GM12864 (cell line): ENCODE measurements around the gene ADAM19.

Source experiments
- DNase-seq: peaks from one replicate; pipeline ENCODE4 v3.0.0-alpha.2; 2011; ENCODE audit warnings: low read depth
- H3K4me3 ChIP-seq: 2 replicates; pipeline ENCODE4 v1.5.1; 2011; ENCODE audit warnings: mild to moderate bottlenecking, low read depth, low read length, control low read depth
- TF ChIP-seq, protein P1 (sequence below): IDR thresholded peaks from 2 replicates; pipeline ENCODE4 v1.5.1; 2011; ENCODE audit warnings: low read depth, mild to moderate bottlenecking, moderate library complexity, low read length, control low read depth, inconsistent platforms; ENCODE audit errors: missing control alignments

ADAM19 gene

DNA sequence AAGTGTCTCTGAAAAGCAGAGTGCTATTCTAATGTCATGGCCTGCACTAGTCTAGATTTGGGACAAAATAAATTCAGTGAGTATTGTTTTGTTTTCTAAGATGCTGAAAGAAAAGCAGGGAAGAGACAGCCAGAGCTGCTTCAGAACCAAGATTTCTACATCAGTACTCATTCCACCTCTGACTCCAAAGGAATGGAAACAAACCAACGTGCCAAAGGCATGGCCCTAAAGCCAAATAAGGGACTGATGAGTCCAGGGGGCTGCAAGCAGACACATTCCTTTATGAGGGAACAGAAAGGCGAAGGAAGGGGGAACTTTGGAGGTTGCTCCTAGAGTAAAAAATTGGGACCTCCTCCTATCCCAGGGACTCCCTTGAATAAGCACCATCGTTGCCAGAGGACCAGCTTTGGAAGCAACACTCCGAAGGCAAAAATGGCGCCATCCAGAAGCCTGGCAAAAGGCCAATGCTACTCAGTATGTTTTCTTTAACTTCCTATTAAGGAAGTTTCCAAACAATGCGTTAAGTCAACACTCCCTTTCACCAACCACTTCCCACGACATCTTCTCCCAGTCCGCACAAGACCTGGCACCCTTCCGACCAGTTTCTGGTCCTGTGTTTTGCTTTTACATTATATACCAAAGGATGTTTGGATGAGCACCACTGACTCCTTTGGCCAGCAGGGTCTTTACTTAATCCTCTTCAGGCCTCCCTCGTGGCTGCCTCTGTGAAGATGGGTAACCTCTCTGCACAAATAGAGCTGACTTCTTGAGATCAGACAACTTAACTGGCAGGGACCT lies 31.6 kb downstream of the ADAM19 start:
- TF ChIP-seq, protein P1, sequence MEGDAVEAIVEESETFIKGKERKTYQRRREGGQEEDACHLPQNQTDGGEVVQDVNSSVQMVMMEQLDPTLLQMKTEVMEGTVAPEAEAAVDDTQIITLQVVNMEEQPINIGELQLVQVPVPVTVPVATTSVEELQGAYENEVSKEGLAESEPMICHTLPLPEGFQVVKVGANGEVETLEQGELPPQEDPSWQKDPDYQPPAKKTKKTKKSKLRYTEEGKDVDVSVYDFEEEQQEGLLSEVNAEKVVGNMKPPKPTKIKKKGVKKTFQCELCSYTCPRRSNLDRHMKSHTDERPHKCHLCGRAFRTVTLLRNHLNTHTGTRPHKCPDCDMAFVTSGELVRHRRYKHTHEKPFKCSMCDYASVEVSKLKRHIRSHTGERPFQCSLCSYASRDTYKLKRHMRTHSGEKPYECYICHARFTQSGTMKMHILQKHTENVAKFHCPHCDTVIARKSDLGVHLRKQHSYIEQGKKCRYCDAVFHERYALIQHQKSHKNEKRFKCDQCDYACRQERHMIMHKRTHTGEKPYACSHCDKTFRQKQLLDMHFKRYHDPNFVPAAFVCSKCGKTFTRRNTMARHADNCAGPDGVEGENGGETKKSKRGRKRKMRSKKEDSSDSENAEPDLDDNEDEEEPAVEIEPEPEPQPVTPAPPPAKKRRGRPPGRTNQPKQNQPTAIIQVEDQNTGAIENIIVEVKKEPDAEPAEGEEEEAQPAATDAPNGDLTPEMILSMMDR = no peak
- no peak for DNase-seq
- H3K4me3 ChIP-seq = no peak overlapping the region

DNA sequence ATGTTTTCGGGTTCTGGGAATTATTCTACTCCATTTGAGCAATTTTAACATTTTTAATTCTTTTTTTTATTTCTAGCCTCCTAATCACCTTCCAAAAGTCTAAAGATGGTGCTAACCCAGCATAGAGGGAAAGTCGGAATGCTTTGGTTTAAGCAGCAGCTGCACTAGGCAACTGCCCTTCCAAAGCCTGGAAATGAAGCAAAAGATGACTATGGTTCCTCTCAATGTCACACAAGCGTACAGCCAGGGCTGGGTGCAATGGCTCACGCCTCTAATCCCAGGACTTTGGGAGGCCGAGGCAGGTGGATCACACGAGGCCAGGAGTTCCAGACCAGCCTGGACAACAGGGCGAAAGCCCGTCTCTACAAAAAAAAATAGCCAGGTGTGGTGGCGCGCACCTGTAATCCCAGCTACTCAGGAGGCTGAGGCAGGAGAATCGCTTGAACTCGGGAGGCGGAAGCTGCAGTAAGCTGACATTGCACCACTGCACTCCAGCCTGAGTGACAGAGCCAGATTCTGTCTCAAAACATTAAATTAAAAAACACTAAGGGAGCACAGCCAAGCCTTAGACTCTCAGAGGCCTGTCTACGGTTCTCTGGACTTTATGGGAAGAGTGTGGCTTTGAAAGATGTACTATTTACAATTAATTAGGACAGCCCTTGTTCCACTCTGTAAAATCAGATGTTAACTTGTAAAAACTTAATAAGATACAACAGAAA lies 33.1 kb downstream of the ADAM19 start:
- no peak overlapping the region for H3K4me3 ChIP-seq
- TF ChIP-seq, protein P1 = no peak
- DNase-seq = no peak

DNA sequence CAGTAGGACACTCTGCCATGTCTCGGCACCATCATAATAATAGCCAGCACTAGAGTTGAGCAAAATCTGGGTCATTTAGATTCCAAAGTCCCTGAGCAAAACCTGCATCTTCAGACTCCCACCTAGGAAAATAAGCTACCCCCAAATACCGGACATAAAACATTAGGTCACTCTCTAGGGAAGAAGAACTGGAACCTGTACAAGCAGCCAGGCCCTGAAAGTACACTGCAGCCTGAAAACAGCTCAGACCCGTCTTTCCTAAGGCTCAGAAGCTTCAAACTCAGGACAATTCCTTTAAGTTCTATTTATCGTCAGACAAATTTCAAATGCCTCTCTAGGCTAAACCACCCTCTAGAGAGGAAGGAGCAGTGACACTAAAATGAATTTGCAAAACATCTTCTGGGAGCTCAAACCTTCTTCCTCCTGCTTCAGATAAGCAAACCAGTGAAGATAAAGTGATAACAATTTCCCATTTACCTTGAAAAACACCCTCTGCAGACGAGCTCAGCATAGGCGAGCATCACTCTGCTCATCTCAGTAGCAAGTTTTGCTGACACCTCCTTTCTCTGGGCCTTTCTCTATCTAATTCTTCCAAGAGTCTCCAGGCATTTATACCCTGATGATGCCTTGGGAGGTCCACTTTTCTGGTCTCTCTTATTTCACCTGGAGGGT lies 34.0 kb downstream of the ADAM19 start:
- TF ChIP-seq, protein P1 = no peak
- H3K4me3 ChIP-seq = peak overlapping the region; percentile 46; the same call in 1 of the 2 replicates
- DNase-seq = no peak

DNA sequence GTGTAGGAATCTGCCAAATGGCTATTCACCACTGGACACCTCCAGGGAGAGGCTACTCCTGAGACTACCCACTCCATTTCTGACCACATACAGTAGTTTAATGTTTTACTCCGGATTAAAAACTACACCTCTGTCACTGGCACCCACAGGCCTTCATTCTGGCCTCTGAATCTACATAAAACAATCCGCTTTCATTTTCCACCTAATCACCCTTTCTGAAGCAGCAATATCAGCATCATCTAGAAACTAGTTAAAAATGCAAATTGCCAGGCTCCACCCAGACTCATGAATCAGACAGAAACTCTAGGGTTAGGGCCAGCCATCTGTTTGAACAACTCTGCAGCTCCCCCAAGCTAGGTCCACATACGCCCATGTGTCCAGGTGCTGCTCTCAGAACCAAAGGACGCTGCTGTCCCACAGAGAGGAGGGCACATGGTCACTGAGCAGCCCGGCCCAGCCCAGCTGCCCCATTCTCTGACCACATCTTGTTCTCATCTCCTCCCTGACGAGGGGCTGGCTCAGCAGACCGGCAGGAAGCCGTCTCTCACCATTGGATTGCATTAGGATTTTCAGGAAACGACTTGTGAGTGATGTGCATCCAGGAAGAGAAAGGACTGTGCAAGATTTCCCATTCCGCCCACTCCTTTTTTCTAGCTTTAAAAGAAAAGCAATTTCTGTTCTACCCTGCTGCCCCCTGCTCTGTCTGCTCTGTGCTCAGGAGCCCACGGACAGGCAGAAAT lies 34.7 kb downstream of the ADAM19 start:
- H3K4me3 ChIP-seq = peak overlapping the region; percentile 46
- DNase-seq = peak; percentile 89
- TF ChIP-seq, protein P1 = no peak

DNA sequence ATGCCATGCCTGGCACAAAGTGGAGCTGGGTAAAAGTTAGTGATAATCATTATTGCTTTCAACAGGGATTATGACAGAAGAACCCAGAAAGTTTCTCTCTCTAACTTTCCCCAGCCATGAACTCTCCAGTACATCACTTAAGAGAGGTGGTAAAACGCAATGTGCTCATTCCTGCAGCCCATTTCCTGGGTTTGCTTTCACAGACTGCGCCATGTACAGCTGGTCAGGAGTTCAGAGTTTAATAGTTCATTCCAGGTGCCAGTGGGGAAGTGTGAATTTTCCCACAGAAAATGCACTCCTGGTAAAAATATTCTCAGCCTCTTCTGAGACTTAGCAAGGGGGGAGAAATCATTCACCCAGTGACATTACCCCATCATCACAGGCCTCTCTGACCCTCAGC lies 35.5 kb downstream of the ADAM19 start:
- H3K4me3 ChIP-seq = peak overlapping the region; percentile 44; the same call in 1 of the 2 replicates
- TF ChIP-seq, protein P1 = no peak
- DNase-seq = no peak

DNA sequence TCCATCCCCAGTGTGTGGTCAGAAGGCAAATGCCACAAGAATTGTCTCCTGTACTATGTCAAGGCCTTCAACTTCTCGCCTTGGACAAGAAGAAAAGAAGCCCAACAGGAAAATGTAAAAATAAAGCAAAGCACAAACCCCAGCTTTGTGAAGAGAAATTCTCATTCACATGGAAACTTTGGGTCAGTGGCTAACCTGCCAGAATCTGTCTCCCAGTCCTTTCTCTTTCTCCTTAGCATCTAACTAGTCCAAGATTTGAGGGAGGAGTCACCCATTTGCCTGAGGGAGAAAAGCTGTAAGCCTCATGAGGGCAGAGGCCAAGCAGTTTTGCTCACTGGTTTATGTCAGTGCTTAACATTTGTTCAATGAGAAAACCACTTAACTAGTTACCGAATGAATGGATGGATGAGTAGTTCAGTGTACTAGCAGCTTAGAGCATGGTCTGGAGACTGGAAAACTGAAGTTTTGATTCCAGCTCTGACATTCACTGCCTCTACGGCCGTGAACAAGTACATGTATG lies 36.0 kb downstream of the ADAM19 start:
- TF ChIP-seq, protein P1 = no peak
- H3K4me3 ChIP-seq = no peak overlapping the region; the same call in 1 of the 2 replicates
- no peak for DNase-seq
